Measurements from ENCODE around the gene TRAK2.

DNA sequence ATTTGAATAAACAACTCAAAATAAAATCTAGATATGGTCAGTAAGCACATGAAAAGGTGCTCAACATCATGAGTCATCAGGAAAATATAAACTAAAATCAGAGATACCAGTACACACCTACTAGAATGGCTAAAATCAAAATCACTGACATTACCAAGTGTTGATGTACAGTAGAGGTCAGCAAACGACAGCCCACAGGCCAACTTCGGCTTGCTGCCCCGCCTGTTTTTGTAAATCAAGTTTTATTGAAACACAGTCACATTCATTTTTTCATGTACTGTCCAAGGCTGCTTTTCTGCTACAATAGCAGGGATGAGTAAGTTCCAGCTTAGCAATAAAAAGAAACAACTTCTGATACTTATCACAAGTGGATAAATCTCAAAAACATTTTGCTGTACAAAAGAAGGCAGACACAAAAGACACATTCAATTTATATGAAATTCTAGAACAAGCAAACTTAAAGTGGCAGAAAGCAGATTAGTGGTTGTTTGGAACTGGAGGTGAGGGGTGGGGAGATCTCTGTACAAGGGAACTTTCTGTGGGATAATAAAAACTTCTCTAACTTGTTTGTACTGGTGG is 32.1 kb downstream of the TRAK2 start:
- TF ChIP-seq POLR2A (IDR thresholded peaks at IDR 0.05), result no peak
- TF ChIP-seq, protein P1, sequence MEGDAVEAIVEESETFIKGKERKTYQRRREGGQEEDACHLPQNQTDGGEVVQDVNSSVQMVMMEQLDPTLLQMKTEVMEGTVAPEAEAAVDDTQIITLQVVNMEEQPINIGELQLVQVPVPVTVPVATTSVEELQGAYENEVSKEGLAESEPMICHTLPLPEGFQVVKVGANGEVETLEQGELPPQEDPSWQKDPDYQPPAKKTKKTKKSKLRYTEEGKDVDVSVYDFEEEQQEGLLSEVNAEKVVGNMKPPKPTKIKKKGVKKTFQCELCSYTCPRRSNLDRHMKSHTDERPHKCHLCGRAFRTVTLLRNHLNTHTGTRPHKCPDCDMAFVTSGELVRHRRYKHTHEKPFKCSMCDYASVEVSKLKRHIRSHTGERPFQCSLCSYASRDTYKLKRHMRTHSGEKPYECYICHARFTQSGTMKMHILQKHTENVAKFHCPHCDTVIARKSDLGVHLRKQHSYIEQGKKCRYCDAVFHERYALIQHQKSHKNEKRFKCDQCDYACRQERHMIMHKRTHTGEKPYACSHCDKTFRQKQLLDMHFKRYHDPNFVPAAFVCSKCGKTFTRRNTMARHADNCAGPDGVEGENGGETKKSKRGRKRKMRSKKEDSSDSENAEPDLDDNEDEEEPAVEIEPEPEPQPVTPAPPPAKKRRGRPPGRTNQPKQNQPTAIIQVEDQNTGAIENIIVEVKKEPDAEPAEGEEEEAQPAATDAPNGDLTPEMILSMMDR (IDR thresholded peaks at IDR 0.05), result no peak
